Natural killer cell (primary cell): ENCODE measurements around the gene WASHC2C. TPM values are rescaled to one million over a fixed set of nuclear protein-coding genes. Genes with fewer than 3 reads are reported as not detected.
"Not testable (repeated sequence)": the region's sequence is repeated elsewhere in the genome, so short reads cannot be mapped to it uniquely, and the experiment has no call there.

ENCODE experiments used
- ATAC-seq, 3 donors: fragments of 150-1000 bp in 2 of 3; fragments of 200-7000 bp in 1 of 3; cut with Tn5 transposase; 1 replicate in 1 of 3; 2 replicates in 2 of 3; pipeline ENCODE4 v1.10.0; 2021; ENCODE audit warnings: mild to moderate bottlenecking in 2 of 3, moderate library complexity in 2 of 3
- DNase-seq, 2 donors: peaks; one replicate each; pipeline versions ENCODE4 v3.0.0 to v3.0.0-alpha.2; 2013 to 2021; ENCODE audit warnings: mixed read lengths in 1 of 2
- H3K27ac ChIP-seq: one replicate; pipeline ENCODE4 v1.5.1; 2013; ENCODE audit warnings: mild to moderate bottlenecking, low read length
- H3K27me3 ChIP-seq: one replicate; pipeline ENCODE4 v1.6.1; 2013; ENCODE audit warnings: low read length; ENCODE audit not compliant: control insufficient read depth, insufficient read depth
- H3K36me3 ChIP-seq: one replicate; pipeline ENCODE4 v1.6.1; 2013; ENCODE audit warnings: low read length; ENCODE audit not compliant: control insufficient read depth, insufficient read depth
- H3K4me1 ChIP-seq: one replicate; pipeline ENCODE4 v1.6.1; 2013; ENCODE audit warnings: low read length; ENCODE audit not compliant: control insufficient read depth, insufficient read depth
- H3K4me3 ChIP-seq: one replicate; pipeline ENCODE4 v1.5.1; 2013; ENCODE audit warnings: low read length
- H3K9me3 ChIP-seq: one replicate; pipeline ENCODE4 v1.6.1; 2013; ENCODE audit warnings: low read length; ENCODE audit not compliant: control insufficient read depth, insufficient read depth
- H3K27ac Mint-ChIP-seq, 2 donors: one replicate each; pipeline ENCODE4 v1.8.0; 2022; ENCODE audit warnings: mild to moderate bottlenecking in 2 of 2, mixed read lengths in 2 of 2, moderate library complexity in 1 of 2
- H3K27me3 Mint-ChIP-seq, 2 donors: one replicate each; pipeline ENCODE4 v1.8.0; 2022; ENCODE audit warnings: low read depth in 2 of 2, mixed read lengths in 2 of 2
- H3K36me3 Mint-ChIP-seq: one replicate; pipeline ENCODE4 v1.8.0; 2022; ENCODE audit warnings: mixed read lengths
- H3K4me1 Mint-ChIP-seq, 2 donors: one replicate each; pipeline ENCODE4 v1.8.0; 2022; ENCODE audit warnings: mixed read lengths in 2 of 2
- H3K4me3 Mint-ChIP-seq: one replicate; pipeline ENCODE4 v1.8.0; 2022; ENCODE audit warnings: mild to moderate bottlenecking, moderate library complexity, mixed read lengths
- H3K9me3 Mint-ChIP-seq, 2 donors: one replicate each; pipeline ENCODE4 v1.8.0; 2022; ENCODE audit warnings: mixed read lengths in 2 of 2
- WGBS: methylation state at CpG from one replicate; pipeline ENCODE4 v1.1.7; 2013; ENCODE audit warnings: missing lambda C conversion rate; ENCODE audit not compliant: insufficient coverage; 5-methylcytosine and 5-hydroxymethylcytosine counted together
- intact Hi-C: fragments of 100-400 bp; cut with micrococcal nuclease; formaldehyde crosslinking; loops from one replicate; pipeline ENCODE4 v1.14.2; 2022
- total RNA-seq, 4 donors: library from RNA; stranded (reverse); fragments of 120-200 nt in 1 of 4; gene quantifications; one replicate each; pipeline versions ENCODE4 v1.2.3 to v1.2.4, GENCODE V29; 2013 to 2022

WASHC2C gene, protein sequence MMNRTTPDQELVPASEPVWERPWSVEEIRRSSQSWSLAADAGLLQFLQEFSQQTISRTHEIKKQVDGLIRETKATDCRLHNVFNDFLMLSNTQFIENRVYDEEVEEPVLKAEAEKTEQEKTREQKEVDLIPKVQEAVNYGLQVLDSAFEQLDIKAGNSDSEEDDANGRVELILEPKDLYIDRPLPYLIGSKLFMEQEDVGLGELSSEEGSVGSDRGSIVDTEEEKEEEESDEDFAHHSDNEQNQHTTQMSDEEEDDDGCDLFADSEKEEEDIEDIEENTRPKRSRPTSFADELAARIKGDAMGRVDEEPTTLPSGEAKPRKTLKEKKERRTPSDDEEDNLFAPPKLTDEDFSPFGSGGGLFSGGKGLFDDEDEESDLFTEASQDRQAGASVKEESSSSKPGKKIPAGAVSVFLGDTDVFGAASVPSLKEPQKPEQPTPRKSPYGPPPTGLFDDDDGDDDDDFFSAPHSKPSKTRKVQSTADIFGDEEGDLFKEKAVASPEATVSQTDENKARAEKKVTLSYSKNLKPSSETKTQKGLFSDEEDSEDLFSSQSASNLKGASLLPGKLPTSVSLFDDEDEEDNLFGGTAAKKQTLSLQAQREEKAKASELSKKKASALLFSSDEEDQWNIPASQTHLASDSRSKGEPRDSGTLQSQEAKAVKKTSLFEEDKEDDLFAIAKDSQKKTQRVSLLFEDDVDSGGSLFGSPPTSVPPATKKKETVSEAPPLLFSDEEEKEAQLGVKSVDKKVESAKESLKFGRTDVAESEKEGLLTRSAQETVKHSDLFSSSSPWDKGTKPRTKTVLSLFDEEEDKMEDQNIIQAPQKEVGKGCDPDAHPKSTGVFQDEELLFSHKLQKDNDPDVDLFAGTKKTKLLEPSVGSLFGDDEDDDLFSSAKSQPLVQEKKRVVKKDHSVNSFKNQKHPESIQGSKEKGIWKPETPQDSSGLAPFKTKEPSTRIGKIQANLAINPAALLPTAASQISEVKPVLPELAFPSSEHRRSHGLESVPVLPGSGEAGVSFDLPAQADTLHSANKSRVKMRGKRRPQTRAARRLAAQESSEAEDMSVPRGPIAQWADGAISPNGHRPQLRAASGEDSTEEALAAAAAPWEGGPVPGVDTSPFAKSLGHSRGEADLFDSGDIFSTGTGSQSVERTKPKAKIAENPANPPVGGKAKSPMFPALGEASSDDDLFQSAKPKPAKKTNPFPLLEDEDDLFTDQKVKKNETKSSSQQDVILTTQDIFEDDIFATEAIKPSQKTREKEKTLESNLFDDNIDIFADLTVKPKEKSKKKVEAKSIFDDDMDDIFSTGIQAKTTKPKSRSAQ (N-terminal part only)
- total RNA-seq = 10 to 100 TPM; 57.4 to 63.1 (median 57.8) TPM
- 62.5 TPM for total RNA-seq (2013)

DNA sequence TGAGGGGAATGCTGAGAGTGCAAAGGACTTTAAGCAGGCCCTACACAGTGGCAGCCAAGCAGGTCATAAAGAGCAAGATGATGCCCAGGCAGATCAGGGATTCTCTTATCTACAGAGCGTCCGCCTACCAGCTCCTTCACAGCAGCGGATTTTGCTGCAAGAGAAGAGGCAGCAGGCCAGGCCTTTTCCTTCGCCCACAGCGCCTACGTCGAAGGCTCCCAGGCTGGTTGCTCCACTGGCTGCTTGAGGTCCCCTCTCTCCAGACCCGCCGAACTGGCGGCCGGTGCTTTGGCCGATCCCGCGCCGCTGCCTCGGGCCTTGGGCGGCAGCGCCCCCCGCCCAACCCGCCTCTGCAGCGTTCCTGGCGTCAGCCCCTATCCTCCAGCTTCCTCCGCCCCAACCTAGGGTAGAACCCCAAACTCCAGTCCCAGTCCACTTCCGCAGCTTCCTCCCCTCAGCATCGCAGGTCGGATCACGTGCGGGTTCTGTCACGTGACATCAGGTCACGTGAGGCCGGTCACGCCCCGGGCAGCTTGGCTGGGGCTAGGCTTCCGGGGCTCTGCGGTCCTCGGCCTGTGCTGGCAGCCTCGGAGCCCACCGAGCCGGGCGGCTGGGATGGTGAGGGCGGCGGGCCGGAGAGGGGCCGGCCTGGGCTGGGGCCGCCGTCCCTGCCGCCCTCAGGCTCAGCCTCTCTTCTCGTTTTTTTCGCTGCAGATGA, at the start of gene WASHC2C:
Gene WASHC2C, plus strand, starts transcription at position 564 of the 718 bp plus-strand sequence. Its CDS starts 52 bp downstream, at position 616.
- WGBS = under 1% methylated on average over 49 of the region's 49 CpGs
- Mint-ChIP-seq H3K4me3 (peak within 1 kb of the TSS; percentile 86), H3K4me1 (peaks cover 12% of the 10 kb centered on the region in 2 donors), H3K27ac (peak within 1 kb of the TSS; percentile 77 to 92)
- Histone ChIP-seq H3K4me3 (peak within 1 kb of the TSS; percentile 51), H3K27ac (peak within 1 kb of the TSS; percentile 60), H3K4me1 (peaks cover 12% of the 10 kb centered on the region)
- intact Hi-C loops = loop anchor here (10.0 kb wide), 1 partner anchor 262 kb away; no protein-coding TSS in a partner anchor
- H3K27me3 ChIP-seq, H3K9me3 Mint-ChIP-seq, H3K36me3 Mint-ChIP-seq, H3K27me3 Mint-ChIP-seq, H3K9me3 ChIP-seq, H3K36me3 ChIP-seq: not testable (repeated sequence)
- ATAC-seq = peak; percentile 89 to 96 (median 95)
- DNase-seq = peak; percentile 91 to 92

DNA sequence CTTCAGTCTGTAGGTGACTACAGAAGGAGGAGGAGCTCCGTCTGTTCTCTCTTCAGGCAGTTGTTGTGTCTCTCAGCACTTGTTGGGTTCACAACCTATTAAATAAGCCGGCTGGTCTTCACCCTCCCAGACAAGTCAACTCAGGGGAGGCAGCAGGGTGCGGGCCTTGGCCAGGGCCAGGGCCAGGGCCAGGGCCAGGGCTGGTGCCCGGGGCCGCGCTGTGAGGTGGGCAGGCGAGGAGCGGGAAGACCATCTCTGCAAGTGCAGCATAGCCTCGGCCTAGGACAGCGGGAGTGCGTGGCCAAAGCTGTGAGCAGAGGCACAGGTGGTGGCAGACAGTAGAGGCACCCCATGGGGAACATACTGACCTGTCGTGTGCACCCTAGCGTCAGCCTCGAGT, 48.6 kb upstream of the WASHC2C start:
- H3K9me3 Mint-ChIP-seq, H3K36me3 Mint-ChIP-seq, H3K4me3 ChIP-seq, intact Hi-C loops, H3K27ac ChIP-seq, DNase-seq, H3K27ac Mint-ChIP-seq, H3K9me3 ChIP-seq, H3K36me3 ChIP-seq, ATAC-seq, H3K27me3 ChIP-seq, H3K4me1 ChIP-seq, H3K27me3 Mint-ChIP-seq, H3K4me3 Mint-ChIP-seq, H3K4me1 Mint-ChIP-seq: not testable (repeated sequence)
- 93% methylated on average over 6 of the region's 14 CpGs for WGBS

DNA sequence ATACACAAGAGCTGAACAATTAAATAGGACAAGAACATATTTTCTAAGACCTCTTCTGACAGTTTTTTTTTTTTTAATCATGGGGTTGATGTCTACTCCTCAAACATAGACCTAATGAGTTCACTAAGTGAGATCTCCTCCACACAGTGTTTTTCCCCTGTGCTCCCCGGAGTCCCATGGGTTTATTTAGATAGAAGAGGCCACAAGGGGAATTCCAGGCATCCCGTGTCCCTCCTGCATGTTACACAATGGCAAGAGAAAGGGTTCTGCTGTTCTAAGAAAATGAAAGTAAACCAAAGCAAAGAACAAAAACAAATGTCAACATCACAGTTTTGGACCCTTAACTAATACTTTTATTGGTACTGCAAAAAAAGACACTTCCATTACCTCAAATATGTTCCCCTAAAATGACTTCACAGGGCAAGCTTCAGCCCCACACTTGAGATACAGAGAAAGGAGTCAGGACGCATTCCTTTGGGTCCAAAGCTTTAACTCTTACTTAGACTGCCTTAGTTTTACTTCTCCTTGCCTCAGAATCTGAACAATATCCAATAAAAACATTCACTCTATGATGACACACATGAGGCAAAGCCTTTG, 16.8 kb upstream of the WASHC2C start:
- H3K36me3 ChIP-seq, H3K27ac ChIP-seq, H3K27ac Mint-ChIP-seq, H3K4me1 ChIP-seq, H3K27me3 Mint-ChIP-seq, DNase-seq, H3K4me1 Mint-ChIP-seq, H3K9me3 Mint-ChIP-seq, ATAC-seq, H3K27me3 ChIP-seq, H3K4me3 ChIP-seq, H3K9me3 ChIP-seq, H3K4me3 Mint-ChIP-seq, intact Hi-C loops: not testable (repeated sequence)
- WGBS = no CpG with 5 or more reads among the region's 3 CpGs
- peaks cover 12% of the 10 kb centered on the region for H3K36me3 Mint-ChIP-seq

DNA sequence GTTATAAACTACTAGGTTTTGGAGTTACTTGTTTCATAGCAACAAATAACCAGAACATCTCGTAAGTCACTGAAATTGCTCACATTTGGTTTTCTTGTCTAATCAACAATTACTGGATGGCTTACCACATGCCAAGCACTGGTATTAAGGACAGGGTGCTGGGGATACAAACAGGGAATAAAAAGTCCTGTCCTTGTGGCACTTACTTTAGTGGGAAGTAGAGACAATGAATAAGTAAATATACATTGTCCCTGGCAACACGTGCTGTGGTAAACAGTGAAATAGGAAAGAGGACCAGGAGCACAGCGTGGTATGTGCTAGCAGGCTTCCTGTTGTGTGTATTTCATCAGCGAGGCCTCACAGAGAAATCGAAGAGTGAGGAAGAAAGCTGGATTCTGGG, 15.8 kb upstream of the WASHC2C start:
- H3K27ac ChIP-seq, H3K27me3 Mint-ChIP-seq, H3K27ac Mint-ChIP-seq, H3K4me3 ChIP-seq, H3K4me1 ChIP-seq, DNase-seq, H3K9me3 ChIP-seq, ATAC-seq, H3K4me1 Mint-ChIP-seq, H3K9me3 Mint-ChIP-seq, H3K4me3 Mint-ChIP-seq, intact Hi-C loops, H3K27me3 ChIP-seq, H3K36me3 ChIP-seq: not testable (repeated sequence)
- H3K36me3 Mint-ChIP-seq = peaks cover 14% of the 10 kb centered on the region
- 100% methylated on average over 1 of the region's 5 CpGs for WGBS

DNA sequence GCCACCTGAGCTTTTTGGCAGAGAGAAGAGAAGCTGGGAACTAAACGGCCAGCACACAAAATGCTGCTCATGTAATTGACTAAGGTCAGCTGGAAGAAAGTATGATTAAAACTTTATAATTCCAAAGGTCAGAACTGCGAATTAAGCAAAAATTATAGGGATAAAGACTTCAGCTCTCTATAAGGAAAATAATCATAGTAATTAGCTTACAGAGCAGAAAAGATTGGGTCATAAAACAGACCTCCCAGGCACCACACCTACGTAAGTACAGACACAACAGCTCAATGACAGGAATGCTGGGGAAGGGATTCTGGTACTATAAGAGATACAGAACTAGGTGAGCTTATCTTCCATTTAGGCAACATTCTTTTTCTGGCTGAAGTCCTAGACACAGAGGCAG, 10.0 kb upstream of the WASHC2C start:
- intact Hi-C loops, H3K4me1 ChIP-seq, H3K27ac Mint-ChIP-seq, H3K9me3 ChIP-seq, H3K4me1 Mint-ChIP-seq, H3K27me3 Mint-ChIP-seq, DNase-seq, H3K36me3 ChIP-seq, H3K27ac ChIP-seq, H3K4me3 ChIP-seq, H3K9me3 Mint-ChIP-seq, ATAC-seq, H3K27me3 ChIP-seq, H3K4me3 Mint-ChIP-seq: not testable (repeated sequence)
- WGBS = 90% methylated on average over 2 of the region's 3 CpGs
- H3K36me3 Mint-ChIP-seq = peaks cover 14% of the 10 kb centered on the region

DNA sequence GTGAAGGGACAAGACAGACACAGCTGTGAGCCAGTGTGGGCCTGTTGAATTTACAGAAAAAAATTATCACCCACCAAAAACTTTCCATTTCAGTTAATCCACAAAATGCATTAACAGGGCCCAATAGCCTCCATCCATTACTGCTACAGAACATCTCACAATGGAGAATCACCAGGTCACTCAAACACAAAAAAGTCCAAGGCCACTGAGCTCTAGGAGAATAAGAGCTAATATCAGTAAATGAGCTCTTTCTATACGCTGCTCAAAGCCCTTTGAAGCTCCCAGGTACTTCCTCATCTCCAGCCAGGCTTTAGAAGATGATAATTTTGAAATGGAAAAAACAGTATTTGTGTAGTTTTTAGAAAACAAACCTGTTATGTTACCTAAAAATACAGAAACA, 9.4 kb upstream of the WASHC2C start:
- H3K4me1 Mint-ChIP-seq, H3K4me1 ChIP-seq, ATAC-seq, intact Hi-C loops, H3K9me3 Mint-ChIP-seq, H3K27me3 Mint-ChIP-seq, H3K36me3 ChIP-seq, H3K27ac Mint-ChIP-seq, H3K9me3 ChIP-seq, H3K27me3 ChIP-seq, H3K4me3 ChIP-seq, H3K4me3 Mint-ChIP-seq, H3K27ac ChIP-seq, DNase-seq: not testable (repeated sequence)
- no CpG with 5 or more reads among the region's 1 CpG for WGBS
- peaks cover 14% of the 10 kb centered on the region for H3K36me3 Mint-ChIP-seq
